B cell (primary cell): ENCODE data around the gene LECT2. TPM values are rescaled to one million over a fixed set of nuclear protein-coding genes. Genes with fewer than 3 reads are reported as not detected.

Experiments used
- ATAC-seq: fragments of 200-7000 bp; cut with Tn5 transposase; one replicate; pipeline ENCODE4 v1.10.0; 2021; ENCODE audit warnings: low read depth, mild to moderate bottlenecking, moderate number of reproducible peaks, moderate library complexity
- CTCF ChIA-PET: fragments of 350-600 bp; sonication (Branson Sonifier 250); formaldehyde crosslinking; loops from one replicate; lab custom pipeline; 2021; ENCODE audit warnings: antibody characterized with exemption, inconsistent platforms; lab: Charles Lee
- POLR2A ChIA-PET: fragments of 350-600 bp; sonication (Branson Sonifier 250); formaldehyde crosslinking; loops from one replicate; lab custom pipeline; 2021; ENCODE audit warnings: antibody characterized with exemption; lab: Charles Lee
- DNase-seq: peaks from one replicate; pipeline ENCODE4 v3.0.0; 2013
- H2AFZ ChIP-seq: 2 replicates; pipeline ENCODE4 v1.6.1; 2012; ENCODE audit warnings: mild to moderate bottlenecking, low read depth, low read length; ENCODE audit not compliant: insufficient read depth, poor library complexity, severe bottlenecking
- H3K27ac ChIP-seq, 2 donors: 1 replicate in 1 of 2; 2 replicates in 1 of 2; pipeline ENCODE4 v1.5.1; 2012 to 2013; ENCODE audit warnings: low read length in 2 of 2, mild to moderate bottlenecking in 2 of 2, moderate library complexity in 1 of 2
- H3K27me3 ChIP-seq, 4 experiments: fragments of 200-600 bp in 1 of 4; sonication (generic) in 1 of 4; replicated peaks in 1 of 4; 1 replicate in 2 of 4; 2 replicates in 2 of 4; pipeline versions ENCODE4 v1.6.1 to v1.7.0; 2013 to 2016; ENCODE audit warnings: low read length in 3 of 4, mild to moderate bottlenecking in 2 of 4, mixed read lengths in 1 of 4, moderate library complexity in 1 of 4; ENCODE audit not compliant: insufficient read depth in 4 of 4, control insufficient read depth in 3 of 4; ENCODE audit errors: control extremely low read depth in 1 of 4
- H3K36me3 ChIP-seq, 2 experiments: replicated peaks in 1 of 2; 1 replicate in 1 of 2; 2 replicates in 1 of 2; pipeline versions ENCODE4 v1.6.1 to v1.7.1; 2013; ENCODE audit warnings: low read length in 1 of 2; ENCODE audit not compliant: insufficient read depth in 2 of 2, control insufficient read depth in 1 of 2; ENCODE audit errors: control extremely low read depth in 1 of 2, extremely low read depth in 1 of 2
- H3K4me1 ChIP-seq, 2 donors: fragments of 200-600 bp in 1 of 2; sonication (generic) in 1 of 2; 1 replicate in 1 of 2; 2 replicates in 1 of 2; pipeline versions ENCODE4 v1.5.1 to v1.6.1; 2013 to 2017; ENCODE audit warnings: low read length in 2 of 2; ENCODE audit not compliant: control insufficient read depth in 2 of 2, insufficient read depth in 2 of 2
- H3K4me2 ChIP-seq: replicated peaks from 2 replicates; pipeline ENCODE3; 2012; ENCODE audit warnings: mild to moderate bottlenecking, low read depth, low read length; ENCODE audit not compliant: poor library complexity, severe bottlenecking
- H3K4me3 ChIP-seq, 5 experiments: fragments of 200-600 bp in 1 of 5; sonication (generic) in 1 of 5; 1 replicate in 3 of 5; 2 replicates in 2 of 5; pipeline versions ENCODE4 v1.5.1 to v1.7.0; 2011 to 2016; ENCODE audit warnings: low read length in 4 of 5, mild to moderate bottlenecking in 4 of 5, low read depth in 2 of 5, control low read depth in 1 of 5, moderate library complexity in 1 of 5; ENCODE audit not compliant: insufficient read depth in 1 of 5; ENCODE audit errors: control extremely low read depth in 1 of 5, extremely low read depth in 1 of 5
- H3K79me2 ChIP-seq: fragments of 200-600 bp; sonication (generic); one replicate; pipeline ENCODE4 v1.6.0; 2016; ENCODE audit warnings: low read length; ENCODE audit not compliant: control insufficient read depth, insufficient read depth
- H3K9ac ChIP-seq: fragments of 200-600 bp; sonication (generic); 2 replicates; pipeline ENCODE4 v1.6.1; 2017; ENCODE audit warnings: mild to moderate bottlenecking, low read length, moderate library complexity
- H3K9me3 ChIP-seq, 3 donors: one replicate each; pipeline versions ENCODE4 v1.6.1 to v1.7.1; 2013; ENCODE audit warnings: low read length in 2 of 3; ENCODE audit not compliant: control insufficient read depth in 2 of 3, insufficient read depth in 1 of 3; ENCODE audit errors: control extremely low read depth in 1 of 3
- H4K20me1 ChIP-seq: 2 replicates; pipeline ENCODE4 v1.6.0; 2012; ENCODE audit warnings: mild to moderate bottlenecking, low read length; ENCODE audit not compliant: insufficient read depth, control insufficient read depth, poor library complexity, severe bottlenecking
- H3K27ac Mint-ChIP-seq: one replicate; pipeline ENCODE4 v1.8.0; 2021; ENCODE audit warnings: mixed read lengths
- H3K27me3 Mint-ChIP-seq: one replicate; pipeline ENCODE4 v1.8.0; 2021; ENCODE audit warnings: mixed read lengths
- H3K4me1 Mint-ChIP-seq: one replicate; pipeline ENCODE4 v1.8.0; 2021; ENCODE audit warnings: mixed read lengths
- H3K4me3 Mint-ChIP-seq: one replicate; pipeline ENCODE4 v1.8.0; 2021; ENCODE audit warnings: mixed read lengths
- H3K9me3 Mint-ChIP-seq: one replicate; pipeline ENCODE4 v1.8.0; 2022; ENCODE audit warnings: mixed read lengths; ENCODE audit not compliant: insufficient read depth
- CTCF ChIP-seq: fragments of 200-600 bp; IDR thresholded peaks from one replicate; pipeline ENCODE4 v1.8.0; 2022; ENCODE audit warnings: antibody characterized with exemption, mild to moderate bottlenecking
- EZH2 ChIP-seq: IDR thresholded peaks from 2 replicates; pipeline ENCODE4 v1.6.1; 2012; ENCODE audit warnings: borderline replicate concordance, low read depth, mild to moderate bottlenecking, moderate library complexity, low read length; ENCODE audit not compliant: insufficient read depth, poor library complexity, severe bottlenecking
- WGBS: methylation state at CpG from one replicate; pipeline ENCODE4 v1.1.5; 2013; ENCODE audit warnings: missing lambda C conversion rate; ENCODE audit not compliant: insufficient coverage; 5-methylcytosine and 5-hydroxymethylcytosine counted together
- intact Hi-C: fragments of 100-400 bp; cut with micrococcal nuclease; formaldehyde crosslinking; loops from one replicate; pipeline ENCODE4 v1.10.0; 2022
- polyA plus RNA-seq: library from polyadenylated mRNA; depleted of rRNA; stranded (reverse); fragments of >200 nt; gene quantifications from 2 replicates; pipeline ENCODE4 v1.2.3, GENCODE V29; 2012
- total RNA-seq, 2 donors: library from RNA; stranded (reverse); fragments of 120-200 nt in 1 of 2; gene quantifications; 1 replicate in 1 of 2; 2 replicates in 1 of 2; pipeline versions ENCODE4 v1.2.3 to v1.2.4, GENCODE V29; 2013 to 2022

Gene LECT2
- total and polyA plus RNA-seq, 2 donors (not counting 1 experiment from before 2014, with no cell fraction given) = not detected

GRCh38 chr5:135951807-135952206 is 3.0 kb downstream of the LECT2 start:
- WGBS = 90% methylated on average over 4 of the region's 6 CpGs
- Mint-ChIP-seq H3K4me1 (no peaks in the 10 kb centered on the region), H3K9me3 (no peaks in the 10 kb centered on the region), H3K27me3 (peaks cover 15% of the 10 kb centered on the region), H3K27ac (no peak overlapping the region), H3K4me3 (no peak overlapping the region)
- H3K4me2 ChIP-seq = no peak overlapping the region
- H3K4me3 ChIP-seq = no peak overlapping the region
- no peak overlapping the region for H2AFZ ChIP-seq
- H3K27ac ChIP-seq = no peak overlapping the region
- H4K20me1 ChIP-seq = no peaks in the 10 kb centered on the region
- H3K79me2 ChIP-seq = no peaks in the 10 kb centered on the region
- intact Hi-C loops = no loop called here
- no peaks in the 10 kb centered on the region for H3K9me3 ChIP-seq
- H3K9ac ChIP-seq = no peak overlapping the region
- DNase-seq (no peak), ATAC-seq (no peak)
- TF ChIP-seq CTCF = no peak
- TF ChIP-seq EZH2 = no peak
- ChIA-PET POLR2A (no interaction called here), CTCF (no interaction called here)
- no peaks in the 10 kb centered on the region for H3K4me1 ChIP-seq
- no peaks in the 10 kb centered on the region for H3K36me3 ChIP-seq
- peaks cover 0 to 9% (median 0%) of the 10 kb centered on the region in 4 experiments for H3K27me3 ChIP-seq

DNA sequence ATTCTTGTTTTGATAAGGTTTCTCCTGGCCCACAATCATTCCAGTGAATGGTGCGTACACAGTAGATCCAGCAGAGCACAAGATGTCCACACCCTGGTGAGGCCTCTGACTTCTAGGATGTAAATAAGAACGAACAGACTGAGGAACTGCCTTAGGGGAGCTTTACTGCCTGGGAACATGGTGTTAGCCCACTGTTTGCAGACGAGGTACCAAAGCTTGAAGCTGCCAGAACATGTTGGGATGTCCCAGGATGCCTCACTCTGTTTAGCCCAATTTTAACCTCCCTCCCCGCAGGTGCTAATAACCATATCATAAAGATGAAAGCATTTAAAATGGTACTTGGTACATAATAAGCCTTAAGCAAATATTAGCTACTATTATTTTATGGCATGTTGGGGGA is 3.5 kb downstream of the LECT2 start:
- no peaks in the 10 kb centered on the region for H3K9me3 Mint-ChIP-seq
- no peak overlapping the region for H2AFZ ChIP-seq
- no peak for TF ChIP-seq EZH2
- no peak for TF ChIP-seq CTCF
- H3K9ac ChIP-seq = no peak overlapping the region
- 93% methylated on average over 2 of the region's 4 CpGs for WGBS
- intact Hi-C loops = no loop called here
- ATAC-seq (no peak), DNase-seq (no peak)
- H3K9me3 ChIP-seq = no peaks in the 10 kb centered on the region
- H3K27ac Mint-ChIP-seq = no peak overlapping the region
- no peaks in the 10 kb centered on the region for H3K4me1 ChIP-seq
- H3K4me3 Mint-ChIP-seq = no peak overlapping the region
- H3K27me3 ChIP-seq = peaks cover 0 to 9% (median 0%) of the 10 kb centered on the region in 4 experiments
- POLR2A ChIA-PET = no interaction called here
- H3K4me2 ChIP-seq = no peak overlapping the region
- H3K4me3 ChIP-seq = no peak overlapping the region
- H3K4me1 Mint-ChIP-seq = no peaks in the 10 kb centered on the region
- no peaks in the 10 kb centered on the region for H3K36me3 ChIP-seq
- H3K27me3 Mint-ChIP-seq = peaks cover 15% of the 10 kb centered on the region
- no peak overlapping the region for H3K27ac ChIP-seq
- CTCF ChIA-PET = no interaction called here
- H4K20me1 ChIP-seq = no peaks in the 10 kb centered on the region
- no peaks in the 10 kb centered on the region for H3K79me2 ChIP-seq
